Measurements from ENCODE around the gene GXYLT2.

- no peak for TF ChIP-seq CTCF (IDR thresholded peaks at IDR 0.05)
- no peak for TF ChIP-seq EP300 (IDR thresholded peaks at IDR 0.05)
- TF ChIP-seq POLR2A (IDR thresholded peaks at IDR 0.05): no peak
Measured at GRCh38 chr3:72930754-72931153, 42.9 kb downstream of the GXYLT2 start.

All from stomach (tissue), 4 donors.